Activated T-helper 2 cell treated with anti-CD3 and anti-CD28 coated beads, Interferon-gamma antibody, Interleukin-2, Interleukin-4, amounts not matched to agents 10 μg/mL and 5 μg/mL and 100 μg/mL, durations not matched to agents 14 hours and 24 hours and 36 hours (primary cell): Measurements from ENCODE around the gene CSTF1. TPM values are rescaled to one million over a fixed set of nuclear protein-coding genes. Genes with fewer than 3 reads are reported as not detected.

Source experiments
- total RNA-seq: library from RNA; stranded (reverse); gene quantifications from 2 replicates; pipeline ENCODE4 v1.2.3, GENCODE V29; 2022

The CSTF1 gene
- total RNA-seq, 1 donor from 2014 or later = 51.2 TPM

Other genes starting within 250 kb of the CSTF1 start
- not detected in 2 replicates for gene MC3R, start 143.9 kb upstream of the CSTF1 start, total RNA-seq
- 9.2 TPM in 2 replicates for gene FAM210B, start 33.7 kb upstream of the CSTF1 start, total RNA-seq
- 64.8 and 71.1 TPM in 2 replicates for gene AURKA, start 430 bp upstream of the CSTF1 start, total RNA-seq
- gene CASS4, start 19.6 kb downstream of the CSTF1 start, total RNA-seq = 4.6 and 4.7 TPM in 2 replicates
- 103 and 107 TPM in 2 replicates for gene RTF2, start 76.0 kb downstream of the CSTF1 start, total RNA-seq
- 1.2 and 1.7 TPM in 2 replicates for gene FAM209A, start 132.1 kb downstream of the CSTF1 start, total RNA-seq
- gene FAM209B, start 140.6 kb downstream of the CSTF1 start, total RNA-seq = 0.97 and 1.8 TPM in 2 replicates
- not detected in 2 replicates for gene TFAP2C, start 236.7 kb downstream of the CSTF1 start, total RNA-seq